A549 (cell line): ENCODE measurements around the gene NAPSA.

Experiments used
- CTCF ChIP-seq: fragments of >200 bp; sonication (Bioruptor Twin); formaldehyde crosslinking; IDR thresholded peaks from 3 replicates; pipeline ENCODE4 v1.5.1; 2016
- JUN ChIP-seq, 2 experiments: fragments of >200 bp; sonication (Bioruptor Twin); formaldehyde crosslinking; IDR thresholded peaks; 2 replicates in 1 of 2; 3 replicates in 1 of 2; pipeline ENCODE4 v1.6.1; 2016 to 2017
- NPAS2 ChIP-seq: fragments of 250-450 bp; sonication (Bioruptor Pico); IDR thresholded peaks from 2 replicates; pipeline ENCODE4 v1.8.0; 2022; ENCODE audit warnings: mild to moderate bottlenecking, moderate library complexity, borderline replicate concordance
- RAD21 ChIP-seq, 2 experiments: fragments of >200 bp in 1 of 2; sonication (Bioruptor Twin) in 1 of 2; formaldehyde crosslinking in 1 of 2; IDR thresholded peaks in 1 of 2; conservative IDR thresholded peaks in 1 of 2; 2 replicates in 1 of 2; 3 replicates in 1 of 2; pipeline ENCODE4 v1.6.1; 2012 to 2018; ENCODE audit warnings: inconsistent platforms in 1 of 2
- USF2 ChIP-seq: fragments of 450-650 bp; IDR thresholded peaks from 2 replicates; pipeline ENCODE4 v1.6.1; 2014; ENCODE audit warnings: antibody characterized with exemption

GRCh38 chr19:50362030-50362412, 3.4 kb downstream of the NAPSA start:
- TF ChIP-seq JUN (IDR thresholded peaks at IDR 0.05) (no peak), NPAS2 (CRISPR knock-in tag) (no peak), CTCF (no peak), RAD21 (conservative IDR thresholded peaks at IDR 0.05 in 1 of 2, IDR thresholded peaks at IDR 0.05 in 1 of 2) (no peak), USF2 (no peak)
